ENCODE measurements around the gene NFYB. TPM values are rescaled to one million over a fixed set of nuclear protein-coding genes. Genes with fewer than 3 reads are reported as not detected.

The NFYB gene
- total RNA-seq, 1 experiment from 2014 or later = 36.0 TPM

GRCh38 chr12:104080764-104081163, 57.2 kb downstream of the NFYB start:
- no peak overlapping the region for H3K4me3 Mint-ChIP-seq (ENCODE audit: low read depth, unreplicated experiment)
- BruUV-seq (replicated peaks) = no TSS peak
- H3K9me3 Mint-ChIP-seq (ENCODE audit: low read depth, unreplicated experiment) = no peaks in the 10 kb centered on the region
- no peak for DNase-seq
- TF ChIP-seq CTCF (IDR thresholded peaks at IDR 0.05; ENCODE audit: unreplicated experiment) = no peak
- intact Hi-C loops (cut with micrococcal nuclease; ENCODE audit: unreplicated experiment) = no loop called here
- CTCF ChIA-PET = no interaction called here
- no peak overlapping the region for H3K27ac Mint-ChIP-seq (ENCODE audit: unreplicated experiment)
- no peaks in the 10 kb centered on the region for H3K27me3 Mint-ChIP-seq (ENCODE audit: unreplicated experiment)
- peaks cover 4% of the 10 kb centered on the region for H3K36me3 Mint-ChIP-seq (ENCODE audit: insufficient read depth, unreplicated experiment)
- H3K4me1 Mint-ChIP-seq (ENCODE audit: low read depth, unreplicated experiment) = no peaks in the 10 kb centered on the region

- no TSS peak for BruUV-seq (replicated peaks)
- CTCF ChIA-PET = no interaction called here
- H3K9me3 Mint-ChIP-seq (ENCODE audit: low read depth, unreplicated experiment) = no peaks in the 10 kb centered on the region
Measured at GRCh38 chr12:104079024-104079423, 59.0 kb downstream of the NFYB start.

GRCh38 chr12:104073699-104074098, 64.3 kb downstream of the NFYB start:
- Mint-ChIP-seq H3K27me3 (ENCODE audit: unreplicated experiment) (no peaks in the 10 kb centered on the region), H3K36me3 (ENCODE audit: insufficient read depth, unreplicated experiment) (peaks cover 9% of the 10 kb centered on the region)
- no peak for TF ChIP-seq CTCF (IDR thresholded peaks at IDR 0.05; ENCODE audit: unreplicated experiment)

More at GRCh38 chr12:104079024-104079423, 59.0 kb downstream of the NFYB start:
- peaks cover 4% of the 10 kb centered on the region for H3K36me3 Mint-ChIP-seq (ENCODE audit: insufficient read depth, unreplicated experiment)
- no peaks in the 10 kb centered on the region for H3K27me3 Mint-ChIP-seq (ENCODE audit: unreplicated experiment)
- DNase-seq = no peak
- TF ChIP-seq CTCF (IDR thresholded peaks at IDR 0.05; ENCODE audit: unreplicated experiment) = no peak
- H3K27ac Mint-ChIP-seq (ENCODE audit: unreplicated experiment) = no peak overlapping the region
- H3K4me3 Mint-ChIP-seq (ENCODE audit: low read depth, unreplicated experiment) = no peak overlapping the region
- no peaks in the 10 kb centered on the region for H3K4me1 Mint-ChIP-seq (ENCODE audit: low read depth, unreplicated experiment)
- intact Hi-C loops (cut with micrococcal nuclease; ENCODE audit: unreplicated experiment) = no loop called here

GRCh38 chr12:104072099-104072498, 65.9 kb downstream of the NFYB start:
- Mint-ChIP-seq H3K9me3 (ENCODE audit: low read depth, unreplicated experiment) (no peaks in the 10 kb centered on the region), H3K4me3 (ENCODE audit: low read depth, unreplicated experiment) (no peak overlapping the region), H3K27ac (ENCODE audit: unreplicated experiment) (no peak overlapping the region), H3K36me3 (ENCODE audit: insufficient read depth, unreplicated experiment) (peaks cover 4% of the 10 kb centered on the region), H3K4me1 (ENCODE audit: low read depth, unreplicated experiment) (no peaks in the 10 kb centered on the region), H3K27me3 (ENCODE audit: unreplicated experiment) (no peaks in the 10 kb centered on the region)
- BruUV-seq (replicated peaks) = no TSS peak
- no peak for DNase-seq
- TF ChIP-seq CTCF (IDR thresholded peaks at IDR 0.05; ENCODE audit: unreplicated experiment) = no peak
- CTCF ChIA-PET = interaction anchor here (0.7 kb wide), 1 partner anchor 14 kb away, joined by 4 read pairs; no protein-coding TSS in a partner anchor
- intact Hi-C loops (cut with micrococcal nuclease; ENCODE audit: unreplicated experiment) = no loop called here

More at GRCh38 chr12:104073699-104074098, 64.3 kb downstream of the NFYB start:
- intact Hi-C loops (cut with micrococcal nuclease; ENCODE audit: unreplicated experiment) = no loop called here
- no peak for DNase-seq
- Mint-ChIP-seq H3K4me3 (ENCODE audit: low read depth, unreplicated experiment) (no peak overlapping the region), H3K27ac (ENCODE audit: unreplicated experiment) (no peak overlapping the region), H3K9me3 (ENCODE audit: low read depth, unreplicated experiment) (no peaks in the 10 kb centered on the region), H3K4me1 (ENCODE audit: low read depth, unreplicated experiment) (no peaks in the 10 kb centered on the region)
- CTCF ChIA-PET = no interaction called here
- no TSS peak for BruUV-seq (replicated peaks)

Other genes with a start within 250 kb of the NFYB start
- 1,299 and 1,328 TPM in 2 replicates for gene HSP90B1, start 207.8 kb downstream of the NFYB start, total RNA-seq (2022)
- 33.5 and 35.3 TPM in 2 replicates for gene TDG, start 172.3 kb downstream of the NFYB start, total RNA-seq (2022)
- gene GLT8D2, start 88.0 kb downstream of the NFYB start, total RNA-seq (2022) = not detected in 2 replicates
- 7.8 and 9.4 TPM in 2 replicates for gene HCFC2, start 73.7 kb downstream of the NFYB start, total RNA-seq (2022)
- 262 and 269 TPM in 2 replicates for gene TXNRD1, start 77.6 kb upstream of the NFYB start, total RNA-seq (2022)
- 5.5 and 6.1 TPM in 2 replicates for gene EID3, start 165.5 kb upstream of the NFYB start, total RNA-seq (2022)

Measured in Calu3 (cell line).